GM18505 (cell line): Measurements from ENCODE around the gene PAFAH2.

Experiments
- ATAC-seq: cut with Tn5 transposase; IDR thresholded peaks from one replicate; pipeline ENCODE4 v1.9.1; 2021; ENCODE audit not compliant: unreplicated experiment
- POLR2A ChIP-seq: IDR thresholded peaks from 4 replicates; pipeline ENCODE4 v1.6.1; 2011; ENCODE audit warnings: borderline replicate concordance; ENCODE audit not compliant: insufficient read depth, insufficient read length; ENCODE audit errors: extremely low read depth

The PAFAH2 gene

DNA sequence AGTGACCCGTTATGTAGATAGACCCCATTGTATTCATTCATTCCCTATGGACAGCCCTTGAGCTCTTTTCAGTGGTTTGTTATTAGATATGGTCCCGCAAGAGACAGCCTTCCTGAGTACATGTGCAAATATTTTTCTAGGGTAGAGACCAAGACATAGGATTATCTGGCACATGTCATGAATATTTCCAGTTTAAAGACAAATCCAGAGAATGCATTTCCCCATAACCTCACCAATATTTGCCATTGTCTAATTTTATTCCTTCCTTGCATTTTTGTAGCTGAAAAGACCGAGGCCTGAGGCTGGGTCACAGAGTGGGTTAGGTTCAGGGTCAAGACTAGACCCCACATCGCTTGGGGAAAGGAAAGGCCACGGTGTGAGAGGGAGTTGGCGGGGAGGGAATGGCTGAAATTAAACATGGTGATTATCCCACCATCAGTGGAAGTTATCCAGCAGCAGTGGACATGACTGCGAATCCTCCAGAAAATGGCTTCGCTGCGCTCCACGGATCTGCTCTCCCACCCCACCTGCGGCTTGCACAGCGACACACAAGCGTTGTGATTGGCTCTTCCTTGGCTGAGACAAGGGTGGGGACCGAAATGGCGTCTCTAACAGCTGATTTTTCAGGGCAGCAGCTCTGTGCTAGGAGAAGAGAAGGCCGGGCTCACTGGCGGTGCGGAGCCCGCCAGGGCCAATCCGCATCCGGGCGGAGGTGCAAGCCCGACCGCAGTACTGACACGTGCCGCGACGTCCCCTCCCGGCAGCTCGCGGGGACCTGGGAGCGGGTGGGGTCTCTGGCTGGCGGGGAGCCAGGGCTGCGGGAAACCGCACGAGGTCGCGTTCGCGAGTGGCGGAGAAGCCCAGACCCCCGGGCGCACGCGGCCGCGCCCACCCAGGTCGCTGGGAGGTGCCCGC is 75.5 kb downstream of the PAFAH2 start:
- ATAC-seq = no peak
- TF ChIP-seq POLR2A = no peak

DNA sequence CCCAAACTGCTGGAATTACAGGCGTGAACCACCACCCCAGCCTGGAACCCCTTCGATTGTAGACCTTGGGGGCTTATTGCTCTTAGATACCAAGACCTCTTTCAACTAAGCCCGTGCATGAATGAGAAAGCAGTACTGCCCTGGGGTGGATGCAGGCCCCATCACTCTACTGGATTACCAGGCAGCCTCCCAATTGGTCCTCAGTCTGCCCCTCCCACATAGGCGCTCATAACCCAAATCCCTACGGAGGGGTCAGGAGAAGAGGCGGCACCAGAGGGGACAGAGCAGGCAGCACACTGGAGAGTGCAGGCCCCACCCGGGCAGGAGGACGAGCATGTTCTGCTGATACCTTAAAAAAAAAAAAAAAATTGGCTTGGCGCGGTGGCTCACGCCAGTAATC is 79.2 kb downstream of the PAFAH2 start:
- ATAC-seq = no peak
- no peak for TF ChIP-seq POLR2A

DNA sequence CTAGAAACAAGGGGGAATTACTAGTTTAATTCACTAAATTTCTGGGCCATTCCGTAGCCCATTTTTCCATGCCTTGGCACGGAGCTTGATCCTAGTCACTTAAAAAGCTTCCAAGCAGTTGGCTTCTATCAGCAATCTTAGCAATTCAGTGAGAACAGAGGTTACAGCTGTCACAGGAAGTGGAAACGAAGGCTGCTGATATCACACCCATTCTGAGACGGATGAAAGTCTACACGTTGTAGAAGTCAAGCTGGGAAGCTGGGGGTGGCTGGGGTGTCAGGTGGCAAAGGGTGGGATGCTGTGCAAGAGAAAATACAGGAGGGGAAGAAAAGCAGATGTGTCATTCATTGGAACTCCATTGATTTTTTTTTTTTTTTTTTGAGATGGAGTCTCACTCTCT is 79.9 kb downstream of the PAFAH2 start:
- no peak for TF ChIP-seq POLR2A
- ATAC-seq = no peak

DNA sequence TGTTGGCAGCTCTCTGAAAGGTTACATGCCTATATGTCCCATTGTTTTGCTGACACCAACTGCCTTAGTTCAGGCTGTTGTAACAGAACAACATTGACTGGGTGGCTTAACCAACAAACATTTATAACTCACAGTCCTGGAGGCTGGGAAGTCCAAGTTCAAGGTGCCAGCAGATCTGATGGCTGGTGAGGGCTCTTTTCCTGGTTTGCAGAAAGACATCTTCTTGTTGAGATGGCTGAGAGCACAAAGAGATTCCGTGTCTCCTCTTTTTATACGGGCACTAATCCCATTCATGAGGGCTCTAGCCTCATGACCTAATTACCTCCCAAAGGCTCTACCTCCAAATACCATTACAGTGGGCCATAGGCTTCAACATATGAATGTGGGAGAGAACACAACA is 81.4 kb downstream of the PAFAH2 start:
- no peak for ATAC-seq
- no peak for TF ChIP-seq POLR2A

DNA sequence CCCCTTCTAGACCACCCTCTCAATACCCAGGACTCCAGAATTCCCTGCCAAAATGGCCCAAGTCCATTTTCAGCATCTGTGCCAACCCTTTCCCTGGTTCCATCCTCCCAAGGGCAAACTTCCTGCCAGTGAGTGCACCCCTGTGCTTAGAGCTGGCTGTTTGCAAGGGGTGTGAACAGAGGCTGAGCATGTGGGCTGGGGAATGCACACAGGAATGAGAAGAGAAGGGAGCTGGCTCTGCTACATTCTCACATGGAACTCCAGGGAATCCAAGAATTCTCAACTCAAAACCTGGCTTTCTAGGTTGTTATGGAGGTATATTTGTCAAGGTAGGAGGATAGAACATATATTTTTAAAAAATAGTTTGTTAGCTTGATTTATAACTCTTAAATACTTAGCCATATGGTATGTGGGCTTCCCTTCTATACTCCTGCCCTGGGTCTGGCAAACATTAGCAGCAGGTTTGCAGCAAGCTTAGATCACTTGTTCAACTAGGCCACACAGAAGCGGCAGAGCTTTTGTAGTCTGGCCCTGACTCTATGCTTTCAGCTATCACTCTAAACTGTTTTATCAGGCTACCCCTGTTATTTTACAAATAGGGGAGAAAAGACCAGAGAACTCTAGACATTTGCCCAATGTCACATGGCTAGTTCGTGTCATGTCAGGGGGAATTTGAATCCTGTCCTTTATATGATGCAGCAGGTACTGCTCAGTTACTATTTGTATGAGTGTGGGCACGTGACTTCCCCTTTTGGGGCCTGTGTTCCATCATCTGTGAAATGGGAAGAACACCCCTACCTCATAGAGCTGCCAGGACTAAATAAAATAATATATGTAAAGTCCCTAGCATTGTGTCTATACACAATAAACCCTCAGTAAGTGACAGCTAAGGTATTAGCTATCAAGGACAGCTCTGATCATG is 83.5 kb downstream of the PAFAH2 start:
- ATAC-seq = no peak
- no peak for TF ChIP-seq POLR2A

DNA sequence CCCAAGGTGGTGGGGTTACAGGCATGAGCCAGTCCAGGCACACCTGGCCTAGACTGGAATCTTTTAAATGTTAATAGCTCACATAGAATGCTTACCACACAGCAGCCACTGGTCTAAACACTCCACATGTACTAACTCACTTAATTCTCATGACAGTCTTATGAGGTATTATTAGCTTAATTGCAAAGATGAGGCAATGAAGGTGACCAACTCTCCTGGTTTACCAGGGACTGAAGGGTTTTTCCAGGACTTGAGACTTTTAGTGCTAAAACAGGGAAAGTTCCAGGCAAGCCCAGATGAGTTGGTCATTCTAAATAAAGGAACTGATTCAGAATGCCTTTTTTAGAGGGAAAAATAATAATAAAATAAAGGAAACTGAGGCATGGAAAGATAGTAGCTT is 84.7 kb downstream of the PAFAH2 start:
- TF ChIP-seq POLR2A = no peak
- ATAC-seq = no peak

DNA sequence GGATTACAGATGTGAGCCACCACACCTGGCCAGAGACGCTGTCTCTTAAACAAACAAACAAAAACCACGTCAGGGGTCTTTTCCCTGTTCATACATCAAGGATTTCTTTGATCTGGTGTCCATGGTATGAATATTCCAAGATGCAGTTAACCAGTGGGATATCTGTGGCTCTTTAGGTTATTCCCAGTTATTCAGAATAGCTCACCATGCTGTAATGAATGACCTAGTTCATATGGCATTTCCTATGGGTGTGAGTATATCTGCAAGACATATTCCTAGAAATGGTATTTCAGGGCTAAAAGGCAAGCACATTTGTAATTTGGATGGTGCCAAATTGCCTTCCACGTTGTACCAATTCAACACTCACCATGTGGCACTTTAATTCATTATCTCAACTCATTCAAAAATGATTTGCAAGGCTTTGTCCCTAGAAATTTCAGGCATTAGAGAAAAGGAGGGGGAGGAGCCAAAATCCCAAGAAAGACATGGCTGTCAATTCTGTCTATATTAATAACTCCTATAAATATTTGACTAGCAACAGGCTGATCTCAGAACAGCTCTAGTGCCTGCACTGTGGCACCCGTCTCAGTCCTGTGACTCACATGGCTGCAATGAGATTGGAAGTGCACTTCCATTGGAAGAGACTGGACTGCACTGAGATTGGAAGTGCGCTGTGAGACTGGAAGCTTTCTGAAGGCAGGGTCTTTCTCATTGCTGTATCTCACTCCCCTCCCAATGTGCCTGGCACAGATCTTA is 85.6 kb downstream of the PAFAH2 start:
- no peak for ATAC-seq
- no peak for TF ChIP-seq POLR2A

DNA sequence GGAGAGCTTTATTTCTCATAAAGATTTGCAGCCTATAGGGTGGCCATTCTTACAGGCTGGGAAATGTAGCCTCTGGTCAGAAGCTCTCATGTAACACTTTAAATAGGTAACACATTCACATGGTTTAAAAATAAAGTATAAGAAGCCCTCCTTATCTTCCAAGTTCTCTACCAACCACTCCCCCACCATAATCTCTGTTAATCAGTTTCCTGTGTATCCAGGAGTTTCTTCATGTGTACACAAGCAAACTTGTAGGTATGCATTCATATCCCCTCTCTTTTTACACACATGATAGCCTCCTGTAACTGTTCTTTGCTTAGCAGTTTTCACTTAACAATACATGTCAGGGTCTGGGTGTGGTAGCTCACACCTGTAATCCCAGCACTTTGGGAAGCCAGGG is 86.7 kb downstream of the PAFAH2 start:
- ATAC-seq = no peak
- no peak for TF ChIP-seq POLR2A
